ENCODE measurements around the gene LRP2. TPM values are rescaled to one million over a fixed set of nuclear protein-coding genes. Genes with fewer than 3 reads are reported as not detected.
"Not testable (repeated sequence)": the region's sequence is repeated elsewhere in the genome, so short reads cannot be mapped to it uniquely, and the experiment has no call there.

Gene LRP2
- total RNA-seq, 4 donors from 2014 or later, result 0.08 to 0.96 (median 0.20) TPM

- TF ChIP-seq EP300 (IDR thresholded peaks at IDR 0.05) (no peak), POLR2AphosphoS5 (IDR thresholded peaks at IDR 0.05) (no peak)
- TF ChIP-seq, protein P1, sequence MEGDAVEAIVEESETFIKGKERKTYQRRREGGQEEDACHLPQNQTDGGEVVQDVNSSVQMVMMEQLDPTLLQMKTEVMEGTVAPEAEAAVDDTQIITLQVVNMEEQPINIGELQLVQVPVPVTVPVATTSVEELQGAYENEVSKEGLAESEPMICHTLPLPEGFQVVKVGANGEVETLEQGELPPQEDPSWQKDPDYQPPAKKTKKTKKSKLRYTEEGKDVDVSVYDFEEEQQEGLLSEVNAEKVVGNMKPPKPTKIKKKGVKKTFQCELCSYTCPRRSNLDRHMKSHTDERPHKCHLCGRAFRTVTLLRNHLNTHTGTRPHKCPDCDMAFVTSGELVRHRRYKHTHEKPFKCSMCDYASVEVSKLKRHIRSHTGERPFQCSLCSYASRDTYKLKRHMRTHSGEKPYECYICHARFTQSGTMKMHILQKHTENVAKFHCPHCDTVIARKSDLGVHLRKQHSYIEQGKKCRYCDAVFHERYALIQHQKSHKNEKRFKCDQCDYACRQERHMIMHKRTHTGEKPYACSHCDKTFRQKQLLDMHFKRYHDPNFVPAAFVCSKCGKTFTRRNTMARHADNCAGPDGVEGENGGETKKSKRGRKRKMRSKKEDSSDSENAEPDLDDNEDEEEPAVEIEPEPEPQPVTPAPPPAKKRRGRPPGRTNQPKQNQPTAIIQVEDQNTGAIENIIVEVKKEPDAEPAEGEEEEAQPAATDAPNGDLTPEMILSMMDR (IDR thresholded peaks at IDR 0.05), result no peak
- DNase-seq (ENCODE audit: low spot score in 2 of 2), result no peak
- no peaks in the 10 kb centered on the region for H3K9me3 ChIP-seq
- H3K36me3 ChIP-seq, result no peaks in the 10 kb centered on the region
- 33% methylated on average over 5 of the region's 5 CpGs for WGBS
- H3K27me3 ChIP-seq, result peaks cover 5% of the 10 kb centered on the region
- no peak overlapping the region for H3K27ac ChIP-seq
- no peaks in the 10 kb centered on the region for H3K4me1 ChIP-seq
- no peak overlapping the region for H3K4me3 ChIP-seq
These were observed 37.6 kb downstream of the LRP2 start for GRCh38 chr2:169324581-169325260.

- no peak for DNase-seq (ENCODE audit: low spot score in 2 of 2)
- TF ChIP-seq EP300 (IDR thresholded peaks at IDR 0.05), result no peak
- TF ChIP-seq POLR2AphosphoS5 (IDR thresholded peaks at IDR 0.05), result no peak
- TF ChIP-seq POLR2A (IDR thresholded peaks at IDR 0.05), result no peak
- TF ChIP-seq, protein P1 (IDR thresholded peaks at IDR 0.05), result no peak
- Histone ChIP-seq H3K36me3 (no peaks in the 10 kb centered on the region), H3K27me3 (no peaks in the 10 kb centered on the region), H3K27ac (no peak overlapping the region), H3K9me3 (no peaks in the 10 kb centered on the region), H3K4me3 (no peak overlapping the region), H3K4me1 (no peaks in the 10 kb centered on the region)
- 70% methylated on average over 2 of the region's 2 CpGs for WGBS
These were observed 38.5 kb downstream of the LRP2 start for GRCh38 chr2:169323841-169324240.

GRCh38 chr2:169320561-169320960 lies 41.8 kb downstream of the LRP2 start:
- Histone ChIP-seq H3K4me3 (no peak overlapping the region), H3K27ac (no peak overlapping the region), H3K36me3 (no peaks in the 10 kb centered on the region), H3K9me3 (no peaks in the 10 kb centered on the region), H3K4me1 (no peaks in the 10 kb centered on the region), H3K27me3 (no peaks in the 10 kb centered on the region)
- no peak for TF ChIP-seq POLR2A (IDR thresholded peaks at IDR 0.05)
- no peak for TF ChIP-seq POLR2AphosphoS5 (IDR thresholded peaks at IDR 0.05)
- TF ChIP-seq, protein P1 (IDR thresholded peaks at IDR 0.05), result no peak
- TF ChIP-seq EP300 (IDR thresholded peaks at IDR 0.05), result no peak
- no peak for DNase-seq (ENCODE audit: low spot score in 2 of 2)
- 95% methylated on average over 6 of the region's 6 CpGs for WGBS

- TF ChIP-seq POLR2A (IDR thresholded peaks at IDR 0.05), result no peak
- TF ChIP-seq, protein P1 (IDR thresholded peaks at IDR 0.05), result no peak
- no peak for TF ChIP-seq EP300 (IDR thresholded peaks at IDR 0.05)
- TF ChIP-seq POLR2AphosphoS5 (IDR thresholded peaks at IDR 0.05), result no peak
- Histone ChIP-seq H3K4me3 (no peak overlapping the region), H3K27ac (no peak overlapping the region), H3K27me3 (no peaks in the 10 kb centered on the region), H3K4me1 (no peaks in the 10 kb centered on the region), H3K9me3 (no peaks in the 10 kb centered on the region), H3K36me3 (no peaks in the 10 kb centered on the region)
- 88% methylated on average over 3 of the region's 3 CpGs for WGBS
- no peak for DNase-seq (ENCODE audit: low spot score in 2 of 2)
These were observed 47.0 kb downstream of the LRP2 start for GRCh38 chr2:169315357-169315756.

DNA sequence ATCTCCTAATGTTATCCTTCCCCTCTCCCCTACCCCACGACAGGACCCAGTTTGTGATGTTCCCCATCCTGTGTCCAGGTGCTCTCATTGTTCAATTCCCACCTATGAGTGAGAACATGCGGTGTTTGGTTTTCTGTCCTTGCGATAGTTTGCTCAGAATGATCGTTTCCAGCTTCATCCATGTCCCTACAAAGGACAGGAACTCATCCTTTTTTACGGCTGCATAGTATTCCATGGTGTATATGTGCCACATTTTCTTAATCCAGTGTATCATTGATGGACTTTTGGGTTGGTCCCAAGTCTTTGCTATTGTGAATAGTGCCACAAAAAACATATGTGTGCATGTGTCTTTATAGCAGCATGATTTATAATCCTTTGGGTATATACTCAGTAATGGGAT lies 54.0 kb downstream of the LRP2 start:
- H3K9me3 ChIP-seq; H3K27me3 ChIP-seq; H3K27ac ChIP-seq; H3K4me1 ChIP-seq; DNase-seq (ENCODE audit: low spot score in 2 of 2); H3K4me3 ChIP-seq; H3K36me3 ChIP-seq: not testable (repeated sequence)
- WGBS, result 92% methylated on average over 5 of the region's 5 CpGs

GRCh38 chr2:169304689-169305088 lies 57.6 kb downstream of the LRP2 start:
- H3K27me3 ChIP-seq; H3K27ac ChIP-seq; H3K36me3 ChIP-seq; DNase-seq (ENCODE audit: low spot score in 2 of 2); H3K9me3 ChIP-seq; H3K4me3 ChIP-seq; H3K4me1 ChIP-seq: not testable (repeated sequence)
- 84% methylated on average over 4 of the region's 4 CpGs for whole genome bisulfite sequencing

Measured in suprapubic skin (tissue), 4 donors.